M059J (cell line): Measurements from ENCODE around the gene WRNIP1. TPM values are rescaled to one million over a fixed set of nuclear protein-coding genes. Genes with fewer than 3 reads are reported as not detected.

Source experiments
- DNase-seq: peaks from one replicate; pipeline ENCODE4 v3.0.0-alpha.2; 2012; ENCODE audit warnings: low read depth
- total RNA-seq: library from RNA; depleted of rRNA; stranded (reverse); fragments of >200 nt; shearing (Covaris generic); gene quantifications from 2 replicates; pipeline ENCODE4 v1.2.3, GENCODE V29; 2014; rRNA removed

WRNIP1 gene
- 52.1 and 103 TPM in 2 replicates for total RNA-seq

GRCh38 chr6:2765166-2765895 lies at the start of gene WRNIP1:
TSS of gene WRNIP1 (plus strand) at chr6:2765393. CDS start at chr6:2765623, 230 bp downstream.
- peak; percentile 100 for DNase-seq

GRCh38 chr6:2715737-2716136 lies 49.5 kb upstream of the WRNIP1 start:
- DNase-seq, result no peak

GRCh38 chr6:2716936-2717700 lies 48.1 kb upstream of the WRNIP1 start:
- no peak for DNase-seq

GRCh38 chr6:2718334-2719092 lies 46.7 kb upstream of the WRNIP1 start:
- no peak for DNase-seq

GRCh38 chr6:2719093-2719455 lies 46.1 kb upstream of the WRNIP1 start:
- DNase-seq, result no peak

GRCh38 chr6:2721219-2721618 lies 44.0 kb upstream of the WRNIP1 start:
- no peak for DNase-seq

- DNase-seq, result no peak
These were observed 39.7 kb upstream of the WRNIP1 start for GRCh38 chr6:2725364-2725988.

- DNase-seq, result peak; percentile 85
These were observed 39.1 kb upstream of the WRNIP1 start for GRCh38 chr6:2725999-2726567.

- DNase-seq, result no peak
These were observed 35.3 kb upstream of the WRNIP1 start for GRCh38 chr6:2729921-2730320.

- no peak for DNase-seq
These were observed 34.7 kb upstream of the WRNIP1 start for GRCh38 chr6:2730353-2731107.

- DNase-seq, result peak; percentile 40
These were observed 33.8 kb upstream of the WRNIP1 start for GRCh38 chr6:2731281-2731909.

GRCh38 chr6:2732503-2733089 lies 32.6 kb upstream of the WRNIP1 start:
- no peak for DNase-seq

- DNase-seq, result peak; percentile 24
These were observed 31.9 kb upstream of the WRNIP1 start for GRCh38 chr6:2733324-2733723.

GRCh38 chr6:2733736-2734480 lies 31.3 kb upstream of the WRNIP1 start:
- no peak for DNase-seq

- no peak for DNase-seq
These were observed 30.6 kb upstream of the WRNIP1 start for GRCh38 chr6:2734488-2735166.

GRCh38 chr6:2737885-2738284 lies 27.3 kb upstream of the WRNIP1 start:
- no peak for DNase-seq

GRCh38 chr6:2738373-2738979 lies 26.7 kb upstream of the WRNIP1 start:
- DNase-seq, result peak; percentile 73

GRCh38 chr6:2739335-2739734 lies 25.9 kb upstream of the WRNIP1 start:
- peak; percentile 96 for DNase-seq
